Ovary (tissue), 3 donors: ENCODE measurements around the gene TC2N.

Source experiments
- CTCF ChIP-seq, 3 donors: fragments of 450-650 bp in 2 of 3; fragments of 200-600 bp in 1 of 3; IDR thresholded peaks; one replicate each; pipeline versions ENCODE4 v1.5.1 to v1.8.0; 2016 to 2022; ENCODE audit warnings: antibody characterized with exemption in 3 of 3, mild to moderate bottlenecking in 1 of 3
- POLR2A ChIP-seq: fragments of 450-650 bp; IDR thresholded peaks from one replicate; pipeline ENCODE4 v1.6.1; 2017; ENCODE audit warnings: antibody characterized with exemption, mild to moderate bottlenecking, moderate library complexity
- donor health status: DM: no; HTN: no; CAD: no.

GRCh38 chr14:91870890-91871289 lies 3.6 kb upstream of the TC2N start:
- no peak for TF ChIP-seq CTCF (IDR thresholded peaks at IDR 0.05)
- TF ChIP-seq POLR2A, result no peak
